Fibroblast of peridontal ligament (primary cell): ENCODE results near the gene NPTX1.
A peak's percentile ranks its signal among the peaks of the same experiment; 100 is the strongest.

Experiments used
- DNase-seq: peaks from one replicate; pipeline ENCODE4 v3.0.0-alpha.2; 2010; ENCODE audit errors: extremely low read depth

NPTX1 gene

DNA sequence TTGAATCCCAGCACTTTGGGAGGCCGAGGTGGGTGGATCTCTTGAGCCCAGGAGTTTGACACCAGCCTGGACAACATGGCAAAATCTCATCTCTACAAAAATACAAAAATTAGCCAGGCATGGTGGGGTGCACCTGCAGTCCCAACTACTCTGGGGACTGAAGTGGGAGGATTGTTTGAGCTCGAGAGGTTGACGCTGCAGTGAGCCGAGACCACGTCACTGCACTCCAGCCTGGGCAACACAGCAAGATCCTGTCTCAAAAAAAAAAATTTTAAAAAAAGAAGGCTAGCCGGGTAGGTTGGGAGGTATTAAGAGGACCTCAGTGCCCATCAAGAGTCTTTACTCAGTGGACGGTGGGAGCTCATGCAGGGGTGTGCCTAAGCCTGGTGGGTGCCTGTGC lies 3.8 kb upstream of the NPTX1 start:
- DNase-seq, result no peak

DNA sequence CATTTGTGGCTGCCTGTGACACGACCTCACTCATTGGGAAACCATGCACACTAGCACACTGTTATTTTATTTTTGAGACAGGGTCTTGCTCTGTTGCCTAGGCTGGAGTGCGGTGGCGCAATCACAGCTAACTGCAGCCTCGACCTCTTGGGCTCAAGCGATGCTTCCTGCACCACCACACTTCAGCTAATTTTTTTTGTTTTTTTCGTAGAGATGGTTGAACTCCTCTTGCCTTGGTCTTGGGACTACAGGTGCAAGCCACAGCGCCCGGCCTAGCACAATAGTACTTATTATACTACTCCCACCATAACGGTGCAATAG lies 2.8 kb upstream of the NPTX1 start:
- DNase-seq, result no peak

DNA sequence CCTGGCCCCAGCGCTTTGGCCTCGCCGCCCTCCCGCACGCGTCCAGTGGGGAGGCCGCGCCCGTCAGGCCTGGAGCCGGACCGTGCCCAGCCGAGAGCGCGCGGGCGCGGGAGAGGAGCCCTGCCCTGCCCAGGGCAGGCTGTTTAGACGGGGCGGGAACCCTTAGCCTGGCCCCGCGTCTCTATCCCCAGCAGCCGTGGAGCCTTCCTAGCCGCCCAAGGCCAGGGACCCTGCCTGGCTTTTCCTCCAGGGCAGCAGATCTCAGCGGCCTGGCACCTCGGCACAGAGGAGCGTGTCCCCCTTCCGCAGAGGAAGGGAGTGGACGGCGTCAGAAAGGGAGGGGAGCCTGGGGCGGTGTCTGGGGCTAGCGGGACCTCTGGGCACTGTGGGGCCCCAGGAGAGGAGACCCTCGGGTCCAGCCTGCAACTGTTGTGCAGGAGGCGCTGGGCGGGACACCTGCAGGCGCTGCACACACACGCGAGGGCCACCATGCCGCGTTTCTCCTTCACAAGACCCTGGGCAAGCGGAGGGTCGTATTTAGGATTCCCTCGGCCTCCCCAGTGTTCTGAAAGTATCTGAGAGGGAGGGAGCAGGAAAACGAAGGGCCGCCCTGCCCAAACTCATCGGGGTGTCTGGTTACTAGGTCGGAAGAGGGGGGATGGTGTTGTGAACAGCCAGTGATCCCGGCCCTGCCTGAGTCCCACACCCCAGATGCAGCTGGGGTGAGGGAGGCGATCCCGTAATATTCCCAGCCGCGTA lies 2.3 kb upstream of the NPTX1 start:
- DNase-seq, result no peak

DNA sequence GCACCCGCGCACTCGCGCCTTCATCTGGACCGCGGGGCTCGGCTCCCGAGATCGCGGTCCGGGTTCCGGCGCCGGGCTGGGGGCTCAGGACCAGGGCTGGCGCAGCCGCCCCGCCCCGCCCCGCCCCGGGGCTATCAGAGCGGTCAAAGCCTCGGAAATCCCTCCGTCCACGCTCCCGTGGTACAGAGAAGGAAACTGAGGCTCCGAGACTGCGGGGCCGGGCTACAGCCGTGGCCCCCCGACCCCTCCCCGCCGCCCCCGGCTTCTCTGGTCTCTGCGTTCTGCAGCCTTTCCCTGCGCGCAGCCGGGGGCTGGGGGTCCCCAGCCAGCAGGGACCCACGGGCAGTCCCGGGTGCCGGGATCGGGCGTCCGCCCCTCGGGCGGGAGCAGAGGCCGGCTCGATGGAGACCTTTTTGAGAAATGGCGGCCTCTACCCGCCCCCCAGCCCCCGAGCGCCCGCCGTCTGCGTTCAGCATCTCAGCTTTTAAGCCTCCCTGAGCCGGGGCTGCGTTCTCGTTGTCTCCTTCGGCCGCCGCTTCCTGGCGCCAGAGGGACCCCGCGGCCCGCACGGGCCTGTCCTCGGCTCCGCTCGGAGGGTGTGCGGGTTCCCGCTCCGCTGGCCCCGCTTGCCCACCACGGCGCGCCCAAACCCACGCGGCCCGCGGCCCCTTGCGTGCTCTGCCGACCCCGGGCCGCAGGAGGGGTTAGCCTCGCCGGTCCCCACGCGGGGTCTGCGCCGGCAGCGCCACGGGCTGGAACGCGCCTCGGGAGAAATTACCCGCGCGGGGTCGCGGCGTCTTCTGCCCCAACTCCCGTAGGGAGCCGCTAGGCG lies 1.5 kb upstream of the NPTX1 start:
- peak; percentile 44 for DNase-seq

DNA sequence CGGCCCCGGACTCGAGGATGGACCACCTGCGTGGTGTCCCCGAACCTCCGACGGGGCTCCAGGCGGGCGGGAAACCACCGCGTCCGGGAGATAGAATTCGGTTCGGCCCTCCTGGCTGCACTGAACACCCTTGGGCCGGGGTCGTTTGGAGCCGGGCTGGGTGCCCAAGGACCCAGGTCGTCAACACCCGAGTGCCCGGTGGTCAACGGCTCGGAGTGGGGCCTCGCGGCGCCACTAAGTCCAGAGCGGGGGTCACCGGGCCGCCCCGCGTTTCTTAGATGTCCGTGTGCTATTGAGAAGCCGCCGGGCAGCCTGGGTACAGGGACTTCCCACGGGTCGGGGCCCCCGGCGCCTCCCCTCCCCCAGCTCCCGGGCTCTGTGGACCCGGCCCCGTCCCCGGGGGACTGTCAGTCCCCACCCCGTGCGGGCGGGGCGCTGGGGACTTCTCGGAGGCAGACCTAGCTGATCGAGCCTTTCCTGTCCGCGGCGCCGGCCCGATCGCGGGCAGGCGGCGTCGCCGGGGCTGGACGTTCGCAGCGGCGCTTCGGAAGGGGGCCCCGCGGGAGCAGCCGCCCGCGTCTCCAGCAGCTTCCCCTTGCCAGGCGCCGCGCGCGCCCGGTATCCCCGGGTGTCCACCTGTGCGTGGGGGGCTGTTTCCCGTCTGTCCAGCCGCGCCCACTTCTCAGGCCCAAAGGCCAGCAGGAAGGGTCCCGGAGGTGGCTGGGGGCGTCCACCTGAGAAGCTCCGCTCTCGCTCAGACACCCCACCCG lies 655 bp upstream of the NPTX1 start:
- DNase-seq, result no peak

DNA sequence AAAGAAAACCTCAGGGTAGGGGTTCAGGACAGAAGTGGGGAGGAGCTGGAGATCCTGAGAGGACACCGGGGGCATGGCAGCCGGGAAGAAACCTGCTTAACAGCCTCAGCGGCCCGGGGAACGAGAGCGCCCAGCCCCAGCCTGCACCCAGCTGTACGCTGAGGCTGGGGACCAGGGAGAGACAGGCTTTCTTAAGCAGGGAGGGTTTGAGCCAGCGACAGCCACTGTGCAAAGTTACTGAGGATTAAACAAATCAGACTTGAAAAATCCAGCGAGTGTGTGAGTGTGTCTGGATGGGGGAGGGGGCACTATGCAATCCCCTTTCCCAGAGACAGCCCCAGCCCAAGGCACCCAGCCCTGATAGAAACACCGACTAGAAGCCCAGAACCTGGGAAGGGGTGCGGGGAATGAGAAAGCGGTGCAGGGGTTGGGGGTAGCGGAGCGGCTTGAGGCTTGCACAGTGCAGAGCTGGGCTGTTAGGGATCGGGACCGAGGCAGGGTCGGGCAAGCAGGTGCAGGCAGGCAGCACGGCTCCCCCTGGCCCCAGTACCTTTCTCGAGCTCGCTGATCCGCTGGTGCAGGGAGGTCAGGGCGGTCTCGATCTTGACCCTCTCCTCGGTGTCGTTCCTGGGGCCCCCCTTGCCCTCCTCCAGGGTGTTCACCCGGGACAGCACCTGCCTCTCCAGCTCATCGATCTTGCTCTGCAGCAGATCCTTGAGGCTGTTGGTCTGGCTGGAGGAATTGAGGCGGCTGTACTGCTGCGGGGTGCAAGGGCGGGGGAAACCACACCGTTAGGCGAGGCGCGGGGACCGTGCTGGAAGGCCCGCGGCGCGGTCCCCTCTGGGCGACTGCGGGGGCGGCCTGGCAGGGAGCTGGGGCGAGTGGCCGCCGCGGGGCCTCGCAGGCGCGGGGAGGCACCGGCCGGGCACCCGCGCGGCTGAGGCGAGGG lies 1.2 kb downstream of the NPTX1 start:
- DNase-seq, result peak; percentile 14

DNA sequence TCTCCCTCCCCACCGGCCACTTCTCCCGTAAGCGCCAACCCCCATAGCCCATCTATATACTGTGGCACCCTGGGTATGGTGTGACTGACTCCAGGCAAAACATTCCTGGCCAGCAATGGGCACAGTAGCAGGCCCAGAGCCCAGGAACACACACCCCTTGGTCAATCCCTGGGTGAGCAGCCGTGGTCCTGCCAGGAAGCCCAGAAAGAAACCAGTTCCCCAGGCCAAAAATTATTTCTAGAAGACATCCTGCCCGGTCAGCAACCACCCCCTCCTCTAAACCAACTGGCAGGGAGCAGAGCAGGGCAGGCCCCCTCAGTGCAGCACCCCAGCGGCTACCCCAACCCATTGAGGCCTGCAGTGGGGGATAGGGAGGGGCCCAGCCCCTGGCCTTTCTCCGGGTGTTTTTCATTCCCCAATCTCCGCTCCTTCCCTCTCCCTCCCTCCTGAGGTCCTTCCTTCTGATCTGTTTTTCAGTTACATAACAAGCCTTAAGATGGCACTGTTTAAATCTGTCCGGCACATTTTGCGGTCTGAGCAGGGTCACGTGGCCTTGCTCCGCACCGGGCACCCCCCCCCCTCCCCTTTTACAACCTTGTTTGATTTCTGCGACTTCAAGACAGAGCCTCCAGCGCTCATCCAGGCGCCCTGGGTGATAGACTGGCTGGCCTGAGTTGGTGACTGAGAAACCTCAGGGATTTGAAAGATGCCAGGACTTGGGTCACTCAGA lies 2.0 kb downstream of the NPTX1 start:
- DNase-seq, result peak; percentile 62

DNA sequence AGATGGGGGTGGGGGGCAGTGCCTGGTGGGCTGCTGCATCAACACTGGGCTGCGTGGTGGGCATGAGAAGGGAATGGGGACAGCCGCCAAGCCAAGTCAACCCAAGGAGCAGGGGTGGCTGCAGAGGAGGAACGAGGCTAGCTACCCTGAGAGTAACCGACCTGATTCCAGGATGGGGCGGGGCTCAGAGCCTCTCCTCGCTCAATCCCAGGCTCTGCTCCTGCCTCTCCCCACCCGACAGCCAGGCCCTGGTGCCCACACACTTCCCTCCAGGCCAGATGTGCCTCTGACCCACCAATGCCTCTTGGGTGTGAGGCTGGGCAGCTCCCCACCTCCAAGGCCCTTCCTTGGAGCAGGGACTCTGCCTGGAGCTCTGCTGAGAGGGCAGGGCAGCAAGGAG lies 2.7 kb downstream of the NPTX1 start:
- DNase-seq, result no peak

DNA sequence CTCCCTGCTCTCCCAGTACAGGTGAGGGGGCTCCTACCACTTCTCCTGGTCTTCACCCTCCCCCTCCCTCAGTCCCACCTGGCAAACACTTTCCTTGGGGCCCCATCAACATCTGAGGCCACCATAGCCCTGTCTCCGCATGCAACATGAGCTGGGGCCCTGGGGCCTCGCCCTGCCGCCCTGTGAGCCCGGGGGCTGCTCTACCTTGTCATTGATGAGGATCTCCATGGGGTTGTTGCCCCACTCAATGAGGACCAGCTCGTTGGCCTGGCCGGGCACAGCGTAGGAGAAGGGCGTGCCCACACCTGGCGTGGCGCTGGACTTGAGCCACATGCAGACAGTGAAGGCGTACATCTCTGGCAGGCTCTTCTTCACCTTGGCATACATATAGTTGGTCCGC lies 3.4 kb downstream of the NPTX1 start:
- no peak for DNase-seq

DNA sequence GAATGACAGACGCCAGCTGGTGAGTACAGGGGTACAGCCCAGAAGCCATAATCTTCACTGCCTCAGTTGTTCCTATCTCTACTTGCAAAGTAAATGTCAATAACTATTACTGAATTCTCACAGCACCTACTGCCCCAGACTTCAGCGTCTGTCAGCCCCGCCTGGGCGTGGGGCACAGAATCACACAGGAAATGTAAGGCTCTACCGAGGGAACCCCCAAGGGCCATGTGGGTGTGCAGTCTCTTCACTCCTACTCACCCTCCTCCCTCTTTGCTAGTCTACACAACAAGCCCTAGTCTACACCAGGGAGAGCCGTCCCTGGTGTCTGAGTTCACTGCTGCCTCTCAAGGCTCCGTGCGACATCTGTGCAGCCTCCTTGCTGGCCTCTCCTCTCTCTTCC lies 4.5 kb downstream of the NPTX1 start:
- DNase-seq, result no peak

DNA sequence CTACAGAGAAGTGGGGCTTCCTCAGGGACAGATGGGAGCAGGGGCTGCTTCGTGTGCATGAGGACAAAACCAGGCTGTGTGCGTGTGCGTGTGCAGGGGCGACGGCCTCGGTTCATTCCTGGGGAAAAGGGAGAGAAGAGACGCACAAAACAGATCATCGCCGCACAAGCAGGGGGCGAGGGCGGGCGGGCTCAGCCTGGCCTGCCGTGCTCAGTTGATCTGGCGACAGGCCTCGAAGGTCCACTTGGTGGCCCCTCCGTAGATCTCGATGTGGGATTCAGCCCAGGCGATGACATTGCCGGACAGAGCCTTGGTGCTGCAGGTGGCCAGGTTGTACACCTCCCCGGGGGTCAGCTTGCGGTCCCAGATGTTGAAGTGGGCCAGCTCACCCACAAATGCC lies 5.8 kb downstream of the NPTX1 start:
- no peak for DNase-seq

DNA sequence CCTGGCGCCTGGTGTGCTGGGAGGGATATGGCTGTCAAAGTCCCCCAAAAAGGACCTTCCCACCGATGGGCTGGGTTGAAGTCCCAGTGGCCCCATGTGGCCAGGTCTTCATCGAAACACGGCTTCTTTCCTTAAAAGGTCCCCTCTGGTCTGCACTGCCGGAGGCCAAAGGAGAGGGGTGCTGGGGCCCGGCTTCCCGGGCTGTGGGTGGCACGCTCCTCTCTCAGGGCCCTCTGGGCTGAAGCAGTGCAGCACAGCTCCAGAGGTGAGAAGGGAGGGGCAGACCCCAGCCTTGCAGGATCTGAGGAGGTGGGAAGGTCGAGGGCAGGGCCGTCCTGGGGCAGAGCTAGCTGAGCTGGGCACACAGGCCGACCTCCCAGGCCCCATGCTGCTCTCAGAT lies 6.7 kb downstream of the NPTX1 start:
- no peak for DNase-seq

DNA sequence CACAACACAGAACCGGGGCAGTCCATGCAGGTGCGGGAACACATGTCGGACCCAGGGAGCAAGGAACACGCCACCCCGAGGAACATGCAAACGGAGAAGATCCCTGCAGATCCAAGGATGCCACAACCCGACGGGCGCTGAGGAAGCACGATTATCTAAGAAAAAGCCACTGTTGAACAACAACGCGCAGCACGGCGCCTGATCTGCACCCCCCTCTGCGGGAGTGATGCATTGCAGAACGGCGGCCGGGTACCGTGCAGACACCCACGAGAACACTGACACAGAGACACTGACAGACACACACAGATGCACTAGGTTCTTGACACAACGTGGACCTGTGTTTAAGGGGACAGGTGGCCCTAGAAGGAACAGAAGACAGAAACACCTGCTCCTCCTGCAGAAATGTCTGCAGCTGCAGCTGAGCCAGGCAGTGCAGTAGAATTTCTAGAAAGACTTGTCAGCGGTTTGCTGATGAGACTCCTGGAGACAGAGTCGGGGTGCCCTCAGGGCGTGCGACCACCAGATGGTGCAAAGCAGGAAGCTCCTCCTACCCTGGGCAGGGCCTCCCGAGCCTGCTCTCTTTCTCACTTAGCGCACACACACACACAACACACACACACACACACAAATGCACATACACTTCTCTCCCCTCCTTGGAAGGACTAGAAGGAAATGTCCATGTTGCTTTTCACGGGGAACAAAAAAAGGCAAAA lies 7.5 kb downstream of the NPTX1 start:
- no peak for DNase-seq

DNA sequence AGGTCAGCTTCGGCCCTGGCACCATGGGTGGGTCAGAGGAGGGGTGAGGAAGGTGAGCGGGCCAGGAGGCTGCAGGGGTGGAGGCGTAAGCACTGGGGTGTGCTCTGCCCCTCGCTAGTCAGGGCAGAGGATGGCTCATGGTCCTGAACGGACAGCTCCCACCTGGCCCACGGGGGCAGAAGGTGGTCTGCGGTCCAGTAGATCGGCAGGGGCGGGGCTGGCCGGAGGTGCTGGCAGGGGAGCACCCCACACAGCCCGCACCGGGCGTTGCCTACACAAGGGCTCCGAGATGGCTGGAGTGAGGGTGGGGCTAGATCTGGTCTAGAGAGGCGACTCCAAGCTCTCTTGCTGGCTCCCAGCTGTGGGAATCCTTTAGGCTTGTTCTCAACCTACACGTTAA lies 8.2 kb downstream of the NPTX1 start:
- DNase-seq, result no peak

DNA sequence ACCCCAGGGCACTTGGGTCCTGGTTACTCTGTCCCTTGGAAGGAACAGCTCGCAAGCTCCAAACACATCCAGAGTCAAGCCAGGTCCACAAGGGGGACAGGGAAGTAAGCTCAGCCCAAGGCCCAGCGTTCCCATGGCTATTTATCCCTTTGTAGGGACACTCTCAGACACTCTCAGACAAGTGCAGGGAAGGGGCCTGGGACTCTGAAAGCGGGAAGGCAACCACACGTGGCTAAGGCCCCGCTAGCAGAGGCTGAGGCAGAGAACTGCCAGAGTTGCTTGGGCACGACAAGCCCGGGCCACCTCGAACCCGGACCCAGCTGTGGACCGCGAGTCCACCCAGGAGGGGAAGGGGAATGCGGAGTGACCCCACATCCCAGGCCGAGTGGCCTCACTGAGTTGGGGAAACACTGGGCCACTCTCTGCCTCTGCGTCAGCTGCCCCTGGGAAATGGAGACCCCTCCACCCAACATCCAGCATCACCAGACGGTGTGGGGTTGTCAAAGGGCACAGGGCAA lies 10.2 kb downstream of the NPTX1 start:
- DNase-seq, result no peak

DNA sequence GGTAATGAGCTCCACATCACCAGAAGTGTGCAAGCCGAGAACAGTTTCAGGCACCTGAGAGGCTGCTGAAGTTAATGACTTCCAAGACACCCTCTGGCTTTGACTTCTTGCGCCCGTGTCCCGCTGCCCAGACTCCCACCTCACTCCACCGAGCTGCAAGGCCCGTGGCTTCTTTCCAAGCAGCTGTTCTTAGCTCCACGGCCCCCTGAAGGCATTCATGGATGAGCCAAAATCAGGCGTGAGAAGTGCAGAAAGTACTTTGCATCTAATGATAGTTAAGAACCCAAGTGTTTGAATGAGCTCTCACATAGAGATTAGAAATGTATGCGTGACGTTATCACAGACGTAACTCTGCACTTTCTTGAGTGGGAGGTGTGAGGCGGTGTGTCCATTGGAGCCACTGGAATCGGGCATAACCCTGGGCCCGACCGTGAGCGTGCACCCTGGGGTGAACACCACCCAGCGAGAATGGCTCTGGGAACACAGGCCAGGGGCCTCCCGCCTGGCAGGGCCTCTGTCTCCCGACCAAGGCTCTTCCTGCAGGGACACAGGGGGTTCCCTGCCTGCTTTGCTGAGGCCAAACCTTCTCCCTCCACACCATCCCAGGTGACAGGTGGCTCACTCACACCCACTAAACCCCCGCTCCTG lies 11.0 kb downstream of the NPTX1 start:
- DNase-seq, result no peak

DNA sequence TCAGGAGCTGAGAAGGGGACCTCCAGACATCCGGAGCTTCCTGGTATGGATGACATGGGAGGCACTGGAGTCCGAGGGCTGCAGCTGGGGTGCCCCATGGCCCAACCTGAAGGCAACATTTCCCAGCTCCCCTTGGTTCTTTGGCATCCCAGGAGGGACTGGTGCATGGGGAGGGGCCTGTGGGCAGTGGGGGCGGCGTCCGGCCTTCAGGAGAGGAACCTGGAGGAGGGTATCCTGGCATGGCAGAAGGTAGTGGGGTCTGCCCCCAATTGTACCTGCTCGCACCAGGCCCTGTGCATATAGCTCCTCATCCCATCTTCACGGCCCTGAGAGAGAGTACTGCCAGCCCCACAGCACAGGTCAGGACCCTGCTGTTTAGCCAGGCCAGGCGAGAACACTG lies 11.9 kb downstream of the NPTX1 start:
- DNase-seq, result no peak

DNA sequence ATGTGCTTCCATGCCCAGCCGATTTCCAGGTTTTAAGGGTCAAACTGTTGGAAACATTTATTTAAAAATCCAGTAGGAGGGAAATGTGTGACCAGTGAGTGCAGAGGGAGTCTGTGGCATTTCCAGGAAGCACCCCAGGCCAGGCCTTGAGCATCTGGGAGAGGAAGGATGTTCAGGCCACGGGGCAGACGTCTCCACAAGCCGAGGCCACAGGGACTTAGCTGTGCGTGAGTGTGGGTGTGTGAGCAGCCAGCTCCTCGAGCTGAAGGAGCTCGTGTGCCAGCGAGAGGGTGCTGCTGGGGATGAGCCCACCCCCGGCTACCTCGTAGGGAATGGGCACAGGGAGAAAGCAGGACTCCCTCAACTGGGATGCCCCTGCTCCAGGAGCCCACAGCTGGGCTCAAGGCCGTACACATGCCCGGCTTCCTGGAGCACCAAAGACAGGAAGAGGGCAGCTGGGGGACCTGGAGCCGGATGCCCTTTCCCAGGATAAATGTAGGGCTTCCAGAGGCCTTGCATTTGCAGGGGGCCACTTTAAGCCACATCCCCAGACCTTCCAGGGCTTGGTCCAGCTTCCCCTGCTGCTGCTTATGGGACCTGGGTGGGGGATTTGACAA lies 12.5 kb downstream of the NPTX1 start:
- no peak for DNase-seq

DNA sequence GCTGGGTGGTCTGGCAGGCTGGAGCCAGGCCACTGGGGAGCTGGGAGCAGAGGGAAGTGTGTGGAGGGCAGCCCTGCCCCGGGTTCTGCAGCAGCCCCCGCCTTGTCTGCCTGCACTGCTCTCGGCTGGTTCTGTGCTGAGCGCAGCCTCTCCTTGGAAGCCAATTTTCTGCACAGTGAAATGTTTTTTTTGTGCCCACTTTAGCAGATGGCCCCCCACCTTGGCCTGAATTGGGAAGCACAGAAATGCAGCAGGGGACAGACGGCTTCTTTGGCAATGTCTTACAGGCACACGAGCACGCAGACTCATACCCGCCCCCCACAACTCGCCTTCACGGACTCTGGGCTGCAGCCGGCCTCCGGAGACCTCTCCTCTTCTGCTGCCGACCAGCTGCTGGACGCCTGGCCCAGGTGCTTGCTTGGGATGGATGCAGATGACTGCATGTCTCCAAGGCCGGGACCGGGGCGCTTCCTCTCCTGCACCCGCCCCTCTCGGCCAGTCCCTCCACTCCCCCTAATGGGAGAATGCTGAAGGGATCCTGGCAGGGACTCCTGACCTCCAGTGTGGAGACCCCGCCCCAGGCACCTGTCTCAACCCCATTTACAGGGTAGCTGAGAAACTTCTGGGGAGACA lies 14.8 kb downstream of the NPTX1 start:
- no peak for DNase-seq
